22Rv1 (cell line): ENCODE results near the gene MALAT1.
A peak's percentile ranks its signal among the peaks of the same experiment; 100 is the strongest.
"Not testable (repeated sequence)": the region's sequence is repeated elsewhere in the genome, so short reads cannot be mapped to it uniquely, and the experiment has no call there.

Experiments
- H3K27ac ChIP-seq: fragments of 450-650 bp; 2 replicates; pipeline ENCODE4 v1.5.1; 2017
- CTCF ChIP-seq: fragments of 450-650 bp; IDR thresholded peaks from 2 replicates; pipeline ENCODE4 v1.5.1; 2017; ENCODE audit warnings: mild to moderate bottlenecking
- ZFX ChIP-seq: fragments of 450-650 bp; IDR thresholded peaks from 2 replicates; pipeline ENCODE4 v1.6.1; 2017; ENCODE audit warnings: antibody characterized with exemption, borderline replicate concordance

Gene MALAT1

GRCh38 chr11:65498977-65499712 lies at the start of gene MALAT1:
Gene MALAT1, plus strand, starts transcription at chr11:65499045.
- H3K27ac ChIP-seq, result peak within 1 kb of the TSS; percentile 98

GRCh38 chr11:65451301-65451700 lies 47.5 kb upstream of the MALAT1 start:
- H3K27ac ChIP-seq, result not testable (repeated sequence)

More at GRCh38 chr11:65498977-65499712, at the start of gene MALAT1:
- no peak for TF ChIP-seq CTCF

GRCh38 chr11:65452259-65452658 lies 46.6 kb upstream of the MALAT1 start:
- not testable (repeated sequence) for H3K27ac ChIP-seq

- H3K27ac ChIP-seq, result no peak overlapping the region
- no peak for TF ChIP-seq ZFX
- TF ChIP-seq CTCF, result no peak
These were observed 45.9 kb upstream of the MALAT1 start for GRCh38 chr11:65452806-65453490.

GRCh38 chr11:65454311-65454695 lies 44.5 kb upstream of the MALAT1 start:
- H3K27ac ChIP-seq, result peak overlapping the region; percentile 44; the same call in 1 of the 2 replicates
- no peak for TF ChIP-seq ZFX
- no peak for TF ChIP-seq CTCF

GRCh38 chr11:65454696-65455456 lies 44.0 kb upstream of the MALAT1 start:
- no peak for TF ChIP-seq ZFX
- TF ChIP-seq CTCF, result peak; percentile 34
- H3K27ac ChIP-seq, result peak overlapping the region; percentile 44

GRCh38 chr11:65456418-65456817 lies 42.4 kb upstream of the MALAT1 start:
- TF ChIP-seq CTCF (no peak), ZFX (no peak)
- peak overlapping the region; percentile 25; the same call in 1 of the 2 replicates for H3K27ac ChIP-seq

GRCh38 chr11:65459552-65459951 lies 39.3 kb upstream of the MALAT1 start:
- no peak overlapping the region for H3K27ac ChIP-seq
- TF ChIP-seq CTCF (no peak), ZFX (no peak)

- not testable (repeated sequence) for H3K27ac ChIP-seq
These were observed 33.4 kb upstream of the MALAT1 start for GRCh38 chr11:65465471-65465870.
